CD14-positive monocyte (primary cell): ENCODE data around the gene IL17A. TPM values are rescaled to one million over a fixed set of nuclear protein-coding genes. Genes with fewer than 3 reads are reported as not detected.

Source experiments
- DNase-seq, 3 donors: peaks; one replicate each; pipeline ENCODE4 v3.0.0-alpha.2; 2011 to 2022
- H2AFZ ChIP-seq: 2 replicates; pipeline ENCODE4 v1.6.0; 2012; ENCODE audit warnings: mild to moderate bottlenecking, low read depth, low read length, inconsistent platforms; ENCODE audit not compliant: insufficient read depth, poor library complexity, severe bottlenecking
- H3K27ac ChIP-seq, 2 donors: 1 replicate in 1 of 2; 2 replicates in 1 of 2; pipeline ENCODE4 v1.5.1; 2012 to 2013; ENCODE audit warnings: low read length in 2 of 2, control low read depth in 1 of 2, inconsistent platforms in 1 of 2, low read depth in 1 of 2, mild to moderate bottlenecking in 1 of 2
- H3K27me3 ChIP-seq, 2 donors: one replicate each; pipeline versions ENCODE4 v1.6.0 to v1.6.1; 2011 to 2013; ENCODE audit warnings: low read length in 2 of 2; ENCODE audit not compliant: control insufficient read depth in 2 of 2, insufficient read depth in 2 of 2
- H3K36me3 ChIP-seq, 2 donors: replicated peaks in 1 of 2; 1 replicate in 1 of 2; 2 replicates in 1 of 2; pipeline versions ENCODE4 v1.5.1 to v1.6.1; 2012 to 2013; ENCODE audit warnings: low read length in 2 of 2, control low read depth in 1 of 2, inconsistent platforms in 1 of 2, mild to moderate bottlenecking in 1 of 2; ENCODE audit not compliant: insufficient read depth in 2 of 2, control insufficient read depth in 1 of 2
- H3K4me1 ChIP-seq, 2 donors: 1 replicate in 1 of 2; 2 replicates in 1 of 2; pipeline versions ENCODE4 v1.5.1 to v1.6.1; 2012 to 2013; ENCODE audit warnings: low read length in 2 of 2, control low read depth in 1 of 2, inconsistent platforms in 1 of 2, mild to moderate bottlenecking in 1 of 2, moderate library complexity in 1 of 2; ENCODE audit not compliant: insufficient read depth in 2 of 2, control insufficient read depth in 1 of 2
- H3K4me2 ChIP-seq: replicated peaks from 2 replicates; pipeline ENCODE3; 2012; ENCODE audit warnings: low read length, moderate library complexity, mild to moderate bottlenecking; ENCODE audit not compliant: poor library complexity, severe bottlenecking; ENCODE audit errors: extremely low read depth
- H3K4me3 ChIP-seq, 3 experiments: fragments of 200-600 bp in 1 of 3; sonication (generic) in 1 of 3; replicated peaks in 1 of 3; 1 replicate in 2 of 3; 2 replicates in 1 of 3; pipeline ENCODE4 v1.5.1; 2011 to 2013; ENCODE audit warnings: low read length in 3 of 3, mild to moderate bottlenecking in 3 of 3, control low read depth in 2 of 3, low read depth in 2 of 3, inconsistent platforms in 1 of 3, moderate library complexity in 1 of 3
- H3K79me2 ChIP-seq: 2 replicates; pipeline ENCODE4 v1.6.0; 2012; ENCODE audit warnings: mild to moderate bottlenecking, control low read depth, inconsistent platforms, low read length, moderate library complexity; ENCODE audit not compliant: insufficient read depth
- H3K9ac ChIP-seq: 2 replicates; pipeline ENCODE4 v1.6.0; 2017; ENCODE audit warnings: low read length, mild to moderate bottlenecking; ENCODE audit not compliant: insufficient read depth, poor library complexity, severe bottlenecking
- H3K9me3 ChIP-seq, 2 donors: replicated peaks in 1 of 2; 1 replicate in 1 of 2; 2 replicates in 1 of 2; pipeline versions ENCODE4 v1.5.1 to v1.6.1; 2012 to 2013; ENCODE audit warnings: low read length in 2 of 2, control low read depth in 1 of 2; ENCODE audit not compliant: control insufficient read depth in 1 of 2, insufficient read depth in 1 of 2
- H4K20me1 ChIP-seq: 2 replicates; pipeline ENCODE4 v1.6.0; 2012; ENCODE audit warnings: mild to moderate bottlenecking, low read length, control low read depth, moderate library complexity; ENCODE audit not compliant: insufficient read depth
- H3K27ac Mint-ChIP-seq, 7 donors: one replicate each; pipeline ENCODE4 v1.8.0; 2020; ENCODE audit warnings: mild to moderate bottlenecking in 7 of 7, mixed read lengths in 7 of 7, moderate library complexity in 6 of 7, inconsistent platforms in 2 of 7
- H3K27me3 Mint-ChIP-seq, 3 donors: one replicate each; pipeline ENCODE4 v1.8.0; 2021 to 2022; ENCODE audit warnings: low read depth in 3 of 3, mild to moderate bottlenecking in 3 of 3, mixed read lengths in 3 of 3, moderate library complexity in 3 of 3, inconsistent platforms in 1 of 3
- H3K36me3 Mint-ChIP-seq, 2 donors: one replicate each; pipeline ENCODE4 v1.8.0; 2020; ENCODE audit warnings: mixed read lengths in 2 of 2, inconsistent platforms in 1 of 2, mild to moderate bottlenecking in 1 of 2
- H3K4me1 Mint-ChIP-seq: one replicate; pipeline ENCODE4 v1.8.0; 2020; ENCODE audit warnings: mild to moderate bottlenecking, mixed read lengths
- H3K4me3 Mint-ChIP-seq, 2 donors: one replicate each; pipeline ENCODE4 v1.8.0; 2020; ENCODE audit warnings: mild to moderate bottlenecking in 2 of 2, mixed read lengths in 2 of 2, moderate library complexity in 1 of 2
- H3K9me3 Mint-ChIP-seq, 7 donors: one replicate each; pipeline ENCODE4 v1.8.0; 2020 to 2022; ENCODE audit warnings: mixed read lengths in 7 of 7, mild to moderate bottlenecking in 6 of 7, moderate library complexity in 6 of 7, inconsistent platforms in 2 of 7
- CTCF ChIP-seq: fragments of 200-600 bp; IDR thresholded peaks from one replicate; pipeline ENCODE4 v1.8.0; 2022; ENCODE audit warnings: antibody characterized with exemption, mild to moderate bottlenecking
- WGBS: methylation state at CpG from one replicate; pipeline ENCODE4 v1.1.5; 2013; ENCODE audit warnings: missing lambda C conversion rate; ENCODE audit not compliant: insufficient coverage; 5-methylcytosine and 5-hydroxymethylcytosine counted together
- intact Hi-C, 2 donors: fragments of 100-400 bp; cut with micrococcal nuclease; formaldehyde crosslinking; loops; one replicate each; pipeline versions ENCODE4 v1.15.0 to v1.15.1; 2023
- polyA plus RNA-seq, 3 donors: library from polyadenylated mRNA; depleted of rRNA in 1 of 3; unstranded in 2 of 3; stranded (reverse) in 1 of 3; fragments of 300-500 nt in 2 of 3; fragments of >200 nt in 1 of 3; fragmentation: Illumina TruSeq in 2 of 3; gene quantifications; 1 replicate in 2 of 3; 2 replicates in 1 of 3; pipeline ENCODE4 v1.2.3, GENCODE V29; 2012 to 2021

The IL17A gene
- polyA plus RNA-seq, 3 donors: not detected

GRCh38 chr6:52149949-52150348, 36.2 kb upstream of the IL17A start:
- H3K9me3 Mint-ChIP-seq: no peaks in the 10 kb centered on the region
- no peak overlapping the region for H3K9ac ChIP-seq
- H3K4me1 Mint-ChIP-seq: no peaks in the 10 kb centered on the region
- H3K79me2 ChIP-seq: no peaks in the 10 kb centered on the region
- no peaks in the 10 kb centered on the region for H3K27me3 ChIP-seq
- no peaks in the 10 kb centered on the region for H3K36me3 ChIP-seq
- H2AFZ ChIP-seq: no peak overlapping the region
- no peak overlapping the region for H3K4me3 Mint-ChIP-seq
- DNase-seq: no peak
- peaks cover 0 to 1% (median 0%) of the 10 kb centered on the region in 3 donors for H3K27me3 Mint-ChIP-seq
- TF ChIP-seq CTCF: no peak
- no peak overlapping the region for H3K27ac ChIP-seq
- intact Hi-C loops: no loop called here
- no peak overlapping the region for H3K4me3 ChIP-seq
- H3K27ac Mint-ChIP-seq: no peak overlapping the region
- no peaks in the 10 kb centered on the region for H3K36me3 Mint-ChIP-seq
- H3K4me2 ChIP-seq: no peak overlapping the region
- no peaks in the 10 kb centered on the region for H3K4me1 ChIP-seq
- WGBS: no CpG with 5 or more reads among the region's 2 CpGs
- H4K20me1 ChIP-seq: no peaks in the 10 kb centered on the region
- H3K9me3 ChIP-seq: no peaks in the 10 kb centered on the region

GRCh38 chr6:52152070-52152423, 34.1 kb upstream of the IL17A start:
- Histone ChIP-seq H2AFZ (no peak overlapping the region), H3K27ac (no peak overlapping the region), H3K4me3 (no peak overlapping the region), H3K4me2 (no peak overlapping the region), H3K9ac (no peak overlapping the region), H3K36me3 (no peaks in the 10 kb centered on the region), H3K27me3 (no peaks in the 10 kb centered on the region), H3K79me2 (no peaks in the 10 kb centered on the region), H3K4me1 (no peaks in the 10 kb centered on the region), H4K20me1 (no peaks in the 10 kb centered on the region), H3K9me3 (no peaks in the 10 kb centered on the region)
- TF ChIP-seq CTCF: no peak
- peaks cover 0 to 2% (median 0%) of the 10 kb centered on the region in 7 donors for H3K9me3 Mint-ChIP-seq
- H3K4me1 Mint-ChIP-seq: peaks cover 3% of the 10 kb centered on the region
- intact Hi-C loops: no loop called here
- H3K27ac Mint-ChIP-seq: no peak overlapping the region
- DNase-seq: no peak
- H3K4me3 Mint-ChIP-seq: no peak overlapping the region
- H3K27me3 Mint-ChIP-seq: peaks cover 1 to 8% (median 7%) of the 10 kb centered on the region in 3 donors
- no peaks in the 10 kb centered on the region for H3K36me3 Mint-ChIP-seq
